VCaP (cell line): Measurements from ENCODE around the gene SLC25A36.

ENCODE experiments used
- H3K27ac ChIP-seq: fragments of 450-650 bp; 2 replicates; pipeline ENCODE4 v1.5.1; 2017
- TF ChIP-seq, protein P1 (sequence below): fragments of 450-650 bp; conservative IDR thresholded peaks from 2 replicates; pipeline ENCODE4 v1.5.1; 2017; ENCODE audit warnings: mild to moderate bottlenecking, moderate library complexity

Gene SLC25A36

DNA sequence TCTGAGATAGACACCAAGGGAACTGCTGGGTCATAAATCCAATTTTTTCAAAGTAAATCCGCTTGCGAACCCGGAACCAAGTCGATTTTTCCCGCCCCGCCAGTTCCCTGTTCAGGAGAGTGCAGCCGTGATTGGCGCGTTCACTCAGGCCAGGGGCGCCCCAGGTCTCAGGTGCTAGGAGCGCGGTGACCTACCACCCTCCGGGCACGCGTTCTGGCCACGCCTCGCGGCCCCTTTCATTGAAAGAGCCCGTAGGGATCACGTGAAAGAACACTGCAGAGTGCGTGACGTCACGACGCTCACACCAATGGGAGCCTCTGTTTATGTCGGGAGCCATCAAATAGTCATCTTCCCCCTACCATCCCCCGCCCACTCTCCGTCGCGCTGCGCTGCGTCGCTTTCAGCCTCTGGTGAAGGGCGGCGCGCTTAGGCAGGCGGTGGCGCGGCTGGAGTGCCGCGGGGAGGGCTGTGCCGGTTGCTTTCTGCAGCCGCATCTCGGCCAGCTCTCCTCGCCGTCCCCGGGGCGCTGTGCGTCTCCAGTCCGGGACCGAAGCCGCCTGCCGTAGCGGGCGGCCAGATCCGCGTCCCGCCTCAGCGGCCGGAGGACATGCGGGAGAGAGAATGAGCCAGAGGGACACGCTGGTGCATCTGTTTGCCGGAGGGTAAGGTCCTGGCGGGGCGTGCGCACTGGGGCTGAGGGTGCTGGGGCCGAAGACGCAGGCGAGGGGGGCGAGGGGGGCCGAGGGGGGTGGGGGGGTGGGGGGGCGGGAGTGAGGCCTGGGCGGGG, at the start of gene SLC25A36:
Gene SLC25A36 (plus strand): TSS at position 403 of the 787 bp plus-strand sequence. CDS start 219 bp downstream, at position 622.
- peak within 1 kb of the TSS; percentile 92 for H3K27ac ChIP-seq
- TF ChIP-seq, protein P1, sequence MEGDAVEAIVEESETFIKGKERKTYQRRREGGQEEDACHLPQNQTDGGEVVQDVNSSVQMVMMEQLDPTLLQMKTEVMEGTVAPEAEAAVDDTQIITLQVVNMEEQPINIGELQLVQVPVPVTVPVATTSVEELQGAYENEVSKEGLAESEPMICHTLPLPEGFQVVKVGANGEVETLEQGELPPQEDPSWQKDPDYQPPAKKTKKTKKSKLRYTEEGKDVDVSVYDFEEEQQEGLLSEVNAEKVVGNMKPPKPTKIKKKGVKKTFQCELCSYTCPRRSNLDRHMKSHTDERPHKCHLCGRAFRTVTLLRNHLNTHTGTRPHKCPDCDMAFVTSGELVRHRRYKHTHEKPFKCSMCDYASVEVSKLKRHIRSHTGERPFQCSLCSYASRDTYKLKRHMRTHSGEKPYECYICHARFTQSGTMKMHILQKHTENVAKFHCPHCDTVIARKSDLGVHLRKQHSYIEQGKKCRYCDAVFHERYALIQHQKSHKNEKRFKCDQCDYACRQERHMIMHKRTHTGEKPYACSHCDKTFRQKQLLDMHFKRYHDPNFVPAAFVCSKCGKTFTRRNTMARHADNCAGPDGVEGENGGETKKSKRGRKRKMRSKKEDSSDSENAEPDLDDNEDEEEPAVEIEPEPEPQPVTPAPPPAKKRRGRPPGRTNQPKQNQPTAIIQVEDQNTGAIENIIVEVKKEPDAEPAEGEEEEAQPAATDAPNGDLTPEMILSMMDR, result no peak

DNA sequence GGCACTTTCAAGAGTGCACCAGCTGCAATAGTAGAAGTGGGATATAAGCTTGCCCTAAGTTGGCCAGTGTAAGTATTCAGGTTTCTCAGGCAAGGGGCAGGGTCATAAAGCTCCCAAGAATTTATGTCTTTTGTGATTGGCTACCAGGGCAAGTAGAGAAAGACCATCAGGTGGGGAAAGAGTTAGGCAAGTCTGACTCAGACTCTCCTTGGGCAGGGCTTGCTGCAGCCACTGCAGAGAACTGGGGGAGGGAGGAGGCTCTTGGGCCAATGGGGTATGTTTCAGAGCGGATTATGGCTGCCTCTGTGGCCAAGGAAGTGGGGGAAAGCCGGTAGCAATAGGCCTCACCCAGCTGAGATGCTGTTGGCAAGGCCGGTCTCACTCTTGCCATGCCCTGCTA, 44.6 kb upstream of the SLC25A36 start:
- H3K27ac ChIP-seq, result no peak overlapping the region
- TF ChIP-seq, protein P1, result no peak

- peak overlapping the region; percentile 45 for H3K27ac ChIP-seq
- TF ChIP-seq, protein P1, result peak; percentile 72
These were observed 43.1 kb upstream of the SLC25A36 start for GRCh38 chr3:140898340-140899180.

- TF ChIP-seq, protein P1, result no peak
- H3K27ac ChIP-seq, result peak overlapping the region; percentile 45
These were observed 42.3 kb upstream of the SLC25A36 start for GRCh38 chr3:140899363-140899762.

DNA sequence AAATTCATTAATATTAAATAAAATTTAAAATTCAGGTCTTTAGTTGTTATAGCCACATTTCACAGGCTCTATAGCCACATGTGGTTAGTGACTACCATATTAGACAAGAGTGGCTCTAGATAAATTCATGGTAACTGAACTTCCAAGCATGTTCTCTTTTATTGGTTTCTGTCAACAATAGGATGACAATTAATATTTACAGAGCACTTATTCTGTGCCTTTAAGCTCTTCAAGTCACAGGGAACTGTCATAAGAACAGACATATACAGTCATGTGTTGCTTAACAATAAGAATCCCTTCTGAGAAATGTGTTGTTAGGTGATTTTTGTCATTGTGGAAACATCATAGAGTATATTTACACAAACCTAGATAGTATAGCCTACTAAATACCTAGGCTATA, 38.8 kb upstream of the SLC25A36 start:
- TF ChIP-seq, protein P1, result no peak
- peak overlapping the region; percentile 22; the same call in 1 of the 2 replicates for H3K27ac ChIP-seq

DNA sequence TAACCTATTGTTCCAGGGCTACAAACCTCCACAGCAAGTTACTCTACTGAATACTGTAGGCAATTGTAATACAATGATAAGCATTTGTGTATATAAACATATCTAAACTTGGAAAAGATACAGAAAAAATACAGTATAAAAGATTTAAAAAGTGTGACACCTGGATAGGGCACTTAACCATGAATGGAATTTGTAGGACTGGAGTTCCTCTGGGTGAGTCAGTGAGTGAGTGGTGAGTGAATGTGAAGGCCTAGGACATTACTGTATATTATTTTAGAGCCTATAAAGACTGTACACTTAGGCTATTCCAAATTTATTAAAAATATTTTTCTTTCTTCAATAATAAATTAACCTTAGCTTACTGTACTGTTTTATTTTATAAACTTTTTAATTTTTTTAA, 38.4 kb upstream of the SLC25A36 start:
- peak overlapping the region; percentile 22; the same call in 1 of the 2 replicates for H3K27ac ChIP-seq
- TF ChIP-seq, protein P1, result no peak

- TF ChIP-seq, protein P1, result no peak
- H3K27ac ChIP-seq, result no peak overlapping the region
These were observed 37.1 kb upstream of the SLC25A36 start for GRCh38 chr3:140904521-140904920.
